Cardiac fibroblast (primary cell): ENCODE data around the gene FAM161A.
A peak's percentile ranks its signal among the peaks of the same experiment; 100 is the strongest.
"Not testable (repeated sequence)": the region's sequence is repeated elsewhere in the genome, so short reads cannot be mapped to it uniquely, and the experiment has no call there.

Experiments used
- DNase-seq, 2 donors: peaks; one replicate each; pipeline versions ENCODE4 v3.0.0 to v3.0.0-alpha.2; 2010; ENCODE audit warnings: low read depth in 2 of 2
- H3K4me3 ChIP-seq, 2 donors: replicated peaks in 1 of 2; 1 replicate in 1 of 2; 2 replicates in 1 of 2; pipeline ENCODE4 v1.5.1; 2011; ENCODE audit warnings: low read depth in 2 of 2, low read length in 2 of 2, mild to moderate bottlenecking in 2 of 2, moderate library complexity in 1 of 2
- CTCF ChIP-seq: IDR thresholded peaks from one replicate; pipeline ENCODE4 v1.5.1; 2011; ENCODE audit warnings: low read depth, mild to moderate bottlenecking, low read length, inconsistent platforms

The FAM161A gene

GRCh38 chr2:61807036-61807757, 46.7 kb downstream of the FAM161A start:
- H3K4me3 ChIP-seq = no peak overlapping the region
- TF ChIP-seq CTCF = no peak
- DNase-seq = no peak

DNA sequence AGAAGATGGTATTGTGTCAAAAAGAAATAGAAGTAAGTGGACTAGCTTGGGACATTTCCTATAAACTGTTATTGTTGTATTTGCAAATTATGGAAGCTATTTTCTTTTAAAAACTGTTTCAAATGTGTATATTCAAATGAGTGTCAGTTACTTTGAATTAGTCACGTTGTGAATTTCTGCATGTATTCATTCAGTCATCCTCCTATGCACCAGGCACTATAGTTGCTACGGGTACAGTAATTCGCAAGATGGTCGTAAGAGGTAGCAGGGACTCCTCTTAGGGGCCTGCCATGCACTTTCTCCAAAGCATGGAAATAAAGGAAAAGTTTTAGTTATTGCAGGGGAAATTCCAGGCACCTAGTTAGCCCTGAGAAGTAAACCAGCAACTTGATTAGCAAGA, 51.3 kb downstream of the FAM161A start:
- no peak for DNase-seq
- H3K4me3 ChIP-seq = no peak overlapping the region
- TF ChIP-seq CTCF = no peak

- no peak overlapping the region for H3K4me3 ChIP-seq
- no peak for DNase-seq
- no peak for TF ChIP-seq CTCF
Observed at GRCh38 chr2:61799099-61799498, 54.8 kb downstream of the FAM161A start.

DNA sequence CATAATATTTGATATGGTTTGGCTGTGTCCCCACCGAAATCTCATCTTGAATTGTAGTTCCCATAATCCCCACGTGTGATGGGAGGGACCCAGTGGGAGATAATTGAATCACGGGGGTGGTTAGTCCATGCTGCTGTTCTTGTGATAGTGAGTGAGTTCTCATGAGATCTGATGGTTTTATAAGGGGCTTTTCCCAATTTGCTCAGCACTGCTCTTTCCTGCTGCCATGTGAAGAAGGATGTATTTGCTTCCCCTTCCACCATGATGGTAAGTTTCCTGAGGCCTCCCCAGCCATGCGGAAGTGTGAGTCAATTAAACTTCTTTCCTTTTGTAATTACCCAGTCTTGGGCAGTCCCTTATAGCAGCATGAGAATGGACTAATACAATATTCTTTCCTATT, 56.4 kb downstream of the FAM161A start:
- DNase-seq, H3K4me3 ChIP-seq: not testable (repeated sequence)

GRCh38 chr2:61795408-61795807, 58.5 kb downstream of the FAM161A start:
- no peak overlapping the region for H3K4me3 ChIP-seq
- no peak for DNase-seq
- TF ChIP-seq CTCF = no peak

DNA sequence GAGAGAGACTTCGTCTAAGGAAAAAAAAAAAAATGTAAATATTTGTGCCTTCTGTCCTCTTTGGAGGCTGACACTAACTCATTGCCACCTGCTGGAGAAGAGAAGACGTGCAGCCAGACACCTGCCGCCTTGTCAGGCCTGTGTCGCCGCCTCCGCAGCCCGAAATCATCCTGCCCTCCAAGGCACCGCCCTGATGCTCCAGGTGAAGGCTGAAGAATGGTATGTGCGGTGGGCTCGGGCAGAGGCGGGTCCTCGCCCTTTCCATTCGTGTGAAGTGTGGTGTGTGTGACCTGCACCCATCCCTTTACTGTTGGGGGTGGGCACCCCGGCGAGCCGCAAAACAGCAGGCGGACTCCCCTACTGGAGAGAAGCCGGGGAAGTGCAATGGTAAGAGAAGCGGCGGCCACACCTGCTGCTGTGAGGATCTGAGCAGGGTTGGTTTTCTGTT, 60.4 kb downstream of the FAM161A start:
- DNase-seq = peak; percentile 62 to 72
- peak overlapping the region in 1 of 2 donors; percentile 15 for H3K4me3 ChIP-seq
- peak; percentile 65 for TF ChIP-seq CTCF

- no peak for TF ChIP-seq CTCF
- DNase-seq = no peak
- no peak overlapping the region for H3K4me3 ChIP-seq
Observed at GRCh38 chr2:61792355-61792890, 61.4 kb downstream of the FAM161A start.
